ENCODE measurements around the gene FARSB. TPM values are rescaled to one million over a fixed set of nuclear protein-coding genes. Genes with fewer than 3 reads are reported as not detected.

FARSB gene
- total RNA-seq, 1 donor from 2014 or later, result 23.1 TPM

GRCh38 chr2:222627764-222628163 lies 28.1 kb downstream of the FARSB start:
- H3K4me3 ChIP-seq (ENCODE audit: insufficient read depth, low read depth, low read length), result no peak overlapping the region
- Mint-ChIP-seq H3K9me3 (ENCODE audit: unreplicated experiment) (no peaks in the 10 kb centered on the region), H3K4me3 (ENCODE audit: unreplicated experiment) (no peak overlapping the region), H3K27ac (ENCODE audit: unreplicated experiment) (no peak overlapping the region), H3K36me3 (ENCODE audit: low read depth, unreplicated experiment) (peaks cover 9% of the 10 kb centered on the region), H3K4me1 (ENCODE audit: low read depth, unreplicated experiment) (no peaks in the 10 kb centered on the region), H3K27me3 (ENCODE audit: low read depth, unreplicated experiment) (no peaks in the 10 kb centered on the region)
- no peaks in the 10 kb centered on the region for H3K27me3 ChIP-seq (ENCODE audit: insufficient read depth, low read length)
- peaks cover 54% of the 10 kb centered on the region for H3K36me3 ChIP-seq (ENCODE audit: insufficient read depth, low read length)
- no peak overlapping the region for H2AFZ ChIP-seq (ENCODE audit: low read depth, low read length)
- DNase-seq (ENCODE audit: low read depth) (no peak), FAIRE-seq (no peak)
- no peaks in the 10 kb centered on the region for H3K4me1 ChIP-seq (ENCODE audit: insufficient read depth, low read length)
- no peaks in the 10 kb centered on the region for H4K20me1 ChIP-seq (ENCODE audit: insufficient read depth, low read length)
- H3K79me2 ChIP-seq (ENCODE audit: insufficient read depth, low read length), result no peaks in the 10 kb centered on the region
- H3K9ac ChIP-seq (ENCODE audit: low read length), result no peak overlapping the region
- TF ChIP-seq EZH2 (IDR thresholded peaks at IDR 0.05; ENCODE audit: insufficient read depth, low read length) (no peak), CTCF (IDR thresholded peaks at IDR 0.05; ENCODE audit: insufficient read depth, low read depth, low read length) (no peak)
- no peak overlapping the region for H3K4me2 ChIP-seq (ENCODE audit: low read length)
- no peaks in the 10 kb centered on the region for H3K9me3 ChIP-seq (ENCODE audit: insufficient read depth, low read depth, low read length)
- no peak overlapping the region for H3K27ac ChIP-seq (ENCODE audit: low read depth, low read length)

- Mint-ChIP-seq H3K4me3 (ENCODE audit: unreplicated experiment) (no peak overlapping the region), H3K27me3 (ENCODE audit: low read depth, unreplicated experiment) (no peaks in the 10 kb centered on the region), H3K36me3 (ENCODE audit: low read depth, unreplicated experiment) (peaks cover 4% of the 10 kb centered on the region), H3K27ac (ENCODE audit: unreplicated experiment) (no peak overlapping the region), H3K4me1 (ENCODE audit: low read depth, unreplicated experiment) (no peaks in the 10 kb centered on the region), H3K9me3 (ENCODE audit: unreplicated experiment) (no peaks in the 10 kb centered on the region)
- Histone ChIP-seq H3K9me3 (ENCODE audit: insufficient read depth, low read depth, low read length) (no peaks in the 10 kb centered on the region), H3K4me2 (ENCODE audit: low read length) (no peak overlapping the region), H3K27ac (ENCODE audit: low read depth, low read length) (no peak overlapping the region), H2AFZ (ENCODE audit: low read depth, low read length) (no peak overlapping the region), H3K79me2 (ENCODE audit: insufficient read depth, low read length) (no peaks in the 10 kb centered on the region), H3K36me3 (ENCODE audit: insufficient read depth, low read length) (peaks cover 58% of the 10 kb centered on the region), H3K27me3 (ENCODE audit: insufficient read depth, low read length) (no peaks in the 10 kb centered on the region), H3K9ac (ENCODE audit: low read length) (no peak overlapping the region), H4K20me1 (ENCODE audit: insufficient read depth, low read length) (no peaks in the 10 kb centered on the region), H3K4me1 (ENCODE audit: insufficient read depth, low read length) (no peaks in the 10 kb centered on the region), H3K4me3 (ENCODE audit: insufficient read depth, low read depth, low read length) (no peak overlapping the region)
- FAIRE-seq (no peak), DNase-seq (ENCODE audit: low read depth) (no peak)
- TF ChIP-seq CTCF (IDR thresholded peaks at IDR 0.05; ENCODE audit: insufficient read depth, low read depth, low read length) (no peak), EZH2 (IDR thresholded peaks at IDR 0.05; ENCODE audit: insufficient read depth, low read length) (no peak)
Observed at GRCh38 chr2:222623756-222624309, 32.1 kb downstream of the FARSB start.

GRCh38 chr2:222622910-222623309 lies 33.0 kb downstream of the FARSB start:
- no peak for FAIRE-seq
- no peaks in the 10 kb centered on the region for H3K79me2 ChIP-seq (ENCODE audit: insufficient read depth, low read length)
- Mint-ChIP-seq H3K9me3 (ENCODE audit: unreplicated experiment) (no peaks in the 10 kb centered on the region), H3K4me3 (ENCODE audit: unreplicated experiment) (no peak overlapping the region), H3K27me3 (ENCODE audit: low read depth, unreplicated experiment) (no peaks in the 10 kb centered on the region), H3K4me1 (ENCODE audit: low read depth, unreplicated experiment) (no peaks in the 10 kb centered on the region), H3K27ac (ENCODE audit: unreplicated experiment) (no peak overlapping the region), H3K36me3 (ENCODE audit: low read depth, unreplicated experiment) (peaks cover 2% of the 10 kb centered on the region)
- no peak for DNase-seq (ENCODE audit: low read depth)
- TF ChIP-seq EZH2 (IDR thresholded peaks at IDR 0.05; ENCODE audit: insufficient read depth, low read length) (no peak), CTCF (IDR thresholded peaks at IDR 0.05; ENCODE audit: insufficient read depth, low read depth, low read length) (no peak)
- H3K9ac ChIP-seq (ENCODE audit: low read length), result no peak overlapping the region
- H3K27ac ChIP-seq (ENCODE audit: low read depth, low read length), result no peak overlapping the region
- no peak overlapping the region for H3K4me3 ChIP-seq (ENCODE audit: insufficient read depth, low read depth, low read length)
- H3K4me2 ChIP-seq (ENCODE audit: low read length), result no peak overlapping the region
- no peaks in the 10 kb centered on the region for H3K4me1 ChIP-seq (ENCODE audit: insufficient read depth, low read length)
- H3K27me3 ChIP-seq (ENCODE audit: insufficient read depth, low read length), result no peaks in the 10 kb centered on the region
- H3K36me3 ChIP-seq (ENCODE audit: insufficient read depth, low read length), result peaks cover 56% of the 10 kb centered on the region
- H4K20me1 ChIP-seq (ENCODE audit: insufficient read depth, low read length), result no peaks in the 10 kb centered on the region
- H3K9me3 ChIP-seq (ENCODE audit: insufficient read depth, low read depth, low read length), result no peaks in the 10 kb centered on the region
- no peak overlapping the region for H2AFZ ChIP-seq (ENCODE audit: low read depth, low read length)
